ENCODE measurements around the gene VARS1.
"Not testable (repeated sequence)": the region's sequence is repeated elsewhere in the genome, so short reads cannot be mapped to it uniquely, and the experiment has no call there.

Gene VARS1

GRCh38 chr6:31822036-31822821, 26.7 kb upstream of the VARS1 start:
- peak; percentile 25 to 63 (median 38) for DNase-seq (ENCODE audit: low read depth in 3 of 3)

- peak; percentile 44 to 74 (median 51) for DNase-seq (ENCODE audit: low read depth in 3 of 3)
These were observed 25.9 kb upstream of the VARS1 start for GRCh38 chr6:31821301-31822035.

GRCh38 chr6:31820399-31820798, 24.8 kb upstream of the VARS1 start:
- not testable (repeated sequence) for DNase-seq (ENCODE audit: low read depth in 3 of 3)

- no peak for DNase-seq (ENCODE audit: low read depth in 3 of 3)
These were observed 24.3 kb upstream of the VARS1 start for GRCh38 chr6:31819871-31820299.

GRCh38 chr6:31817929-31818511, 22.5 kb upstream of the VARS1 start:
- not testable (repeated sequence) for DNase-seq (ENCODE audit: low read depth in 3 of 3)

GRCh38 chr6:31817133-31817928, 21.8 kb upstream of the VARS1 start:
- not testable (repeated sequence) for DNase-seq (ENCODE audit: low read depth in 3 of 3)

GRCh38 chr6:31815025-31815838, 19.7 kb upstream of the VARS1 start, which contains the start of the genes HSPA1A and HSPA1L:
Gene HSPA1A (plus strand): TSS chr6:31815543. CDS start chr6:31815757, 214 bp downstream.
Gene HSPA1L (minus strand): TSS chr6:31815283. CDS start chr6:31811972, 3,311 bp downstream.
- DNase-seq (ENCODE audit: low read depth in 3 of 3): peak; percentile 41 to 69 (median 43)

- peak; percentile 51 to 68 (median 59) for DNase-seq (ENCODE audit: low read depth in 3 of 3)
These were observed 19.1 kb upstream of the VARS1 start for GRCh38 chr6:31814677-31815024.

GRCh38 chr6:31813465-31813849, 17.9 kb upstream of the VARS1 start:
- no peak for DNase-seq (ENCODE audit: low read depth in 3 of 3)

- no peak for DNase-seq (ENCODE audit: low read depth in 3 of 3)
These were observed 16.1 kb upstream of the VARS1 start for GRCh38 chr6:31811645-31812044.

- DNase-seq (ENCODE audit: low read depth in 3 of 3): not testable (repeated sequence)
These were observed 13.0 kb upstream of the VARS1 start for GRCh38 chr6:31808599-31808998.

- peak; percentile 93 to 97 (median 96) for DNase-seq (ENCODE audit: low read depth in 3 of 3)
These were observed 11.1 kb upstream of the VARS1 start, which contains the start of gene LSM2 for GRCh38 chr6:31806470-31807272. Gene LSM2 (minus strand): TSS chr6:31806966. CDS start chr6:31806757, 209 bp downstream.

GRCh38 chr6:31805939-31806469, 10.5 kb upstream of the VARS1 start:
- no peak for DNase-seq (ENCODE audit: low read depth in 3 of 3)

GRCh38 chr6:31801031-31801927, 5.7 kb upstream of the VARS1 start:
- DNase-seq (ENCODE audit: low read depth in 3 of 3): not testable (repeated sequence)

- no peak for DNase-seq (ENCODE audit: low read depth in 3 of 3)
These were observed 4.2 kb upstream of the VARS1 start for GRCh38 chr6:31799781-31800180.

- no peak for DNase-seq (ENCODE audit: low read depth in 3 of 3)
These were observed 2.0 kb upstream of the VARS1 start for GRCh38 chr6:31797588-31797987.

- no peak for DNase-seq (ENCODE audit: low read depth in 3 of 3)
These were observed 1.4 kb upstream of the VARS1 start for GRCh38 chr6:31796993-31797385.

GRCh38 chr6:31794866-31795615, 511 bp downstream of the VARS1 start:
- DNase-seq (ENCODE audit: low read depth in 3 of 3): no peak
